HEK293 (cell line): ENCODE measurements around the gene LSP1.

Experiments
- CTCF ChIA-PET: fragments of 350-600 bp; formaldehyde crosslinking; extraction: SDS; loops from one replicate; lab custom pipeline; 2021; ENCODE audit warnings: antibody characterized with exemption; lab: Yijun Ruan, JAX
- POLR2A ChIA-PET: fragments of 300-600 bp; formaldehyde crosslinking; extraction: SDS; loops from one replicate; lab custom pipeline; 2020; ENCODE audit warnings: antibody characterized with exemption, inconsistent platforms; lab: Yijun Ruan, JAX
- H3K27ac ChIP-seq: fragments of 200-500 bp; sonication (Bioruptor generic); 2 replicates; pipeline ENCODE4 v1.5.1; 2014; ENCODE audit warnings: low read depth, low read length, control low read depth, inconsistent platforms; ENCODE audit errors: extremely low read depth
- H3K36me3 ChIP-seq, 2 experiments: fragments of 200-500 bp in 1 of 2; sonication (Bioruptor generic) in 1 of 2; 1 replicate in 1 of 2; 2 replicates in 1 of 2; pipeline ENCODE4 v1.5.1; 2014 to 2017; ENCODE audit warnings: inconsistent platforms in 2 of 2, low read length in 2 of 2; ENCODE audit not compliant: control insufficient read depth in 2 of 2, insufficient read depth in 1 of 2
- H3K4me1 ChIP-seq: fragments of 200-500 bp; sonication (Bioruptor generic); 2 replicates; pipeline ENCODE4 v1.5.1; 2014; ENCODE audit warnings: mild to moderate bottlenecking, low read length, inconsistent platforms; ENCODE audit not compliant: control insufficient read depth, insufficient read depth
- H3K4me3 ChIP-seq: 2 replicates; pipeline ENCODE4 v1.5.1; 2011; ENCODE audit warnings: low read depth, mild to moderate bottlenecking, control low read depth, low read length, moderate library complexity
- H3K9me3 ChIP-seq: fragments of 200-500 bp; sonication (Bioruptor generic); 2 replicates; pipeline ENCODE4 v1.5.1; 2014; ENCODE audit warnings: low read depth, low read length, inconsistent platforms; ENCODE audit not compliant: control insufficient read depth, insufficient read depth
- BCL11A ChIP-seq: fragments of 450-650 bp; formaldehyde crosslinking; IDR thresholded peaks from 2 replicates; pipeline ENCODE4 v1.5.1; 2016; ENCODE audit warnings: low read depth, missing biosample characterization, missing genetic modification characterization
- BCL11B ChIP-seq: fragments of 450-650 bp; formaldehyde crosslinking; IDR thresholded peaks from 2 replicates; pipeline ENCODE4 v1.5.1; 2016; ENCODE audit warnings: low read depth, missing biosample characterization, missing genetic modification characterization
- BCL6B ChIP-seq: fragments of 450-650 bp; formaldehyde crosslinking; IDR thresholded peaks from 2 replicates; pipeline ENCODE4 v1.5.1; 2017; ENCODE audit warnings: missing biosample characterization, missing genetic modification characterization
- GLIS2 ChIP-seq: fragments of 450-650 bp; formaldehyde crosslinking; IDR thresholded peaks from 2 replicates; pipeline ENCODE4 v1.5.1; 2016; ENCODE audit warnings: missing biosample characterization, missing genetic modification characterization
- MEIS1 ChIP-seq: sonication (generic); formaldehyde crosslinking; IDR thresholded peaks from 2 replicates; pipeline ENCODE4 v1.8.1; 2022; ENCODE audit warnings: missing genetic modification reagents, mild to moderate bottlenecking, borderline replicate concordance
- OSR2 ChIP-seq: fragments of 450-650 bp; formaldehyde crosslinking; IDR thresholded peaks from 2 replicates; pipeline ENCODE4 v1.5.1; 2016; ENCODE audit warnings: missing biosample characterization, missing genetic modification characterization
- PRDM1 ChIP-seq: fragments of 450-650 bp; formaldehyde crosslinking; IDR thresholded peaks from 2 replicates; pipeline ENCODE4; 2016; ENCODE audit warnings: missing biosample characterization, missing genetic modification characterization
- TCF7L2 ChIP-seq: IDR thresholded peaks from 2 replicates; pipeline ENCODE4 v1.6.1; 2011; ENCODE audit warnings: low read depth, mild to moderate bottlenecking, inconsistent platforms, low read length, moderate library complexity, borderline replicate concordance
- TSHZ1 ChIP-seq: fragments of 450-650 bp; formaldehyde crosslinking; IDR thresholded peaks from 2 replicates; pipeline ENCODE4 v1.5.1; 2016; ENCODE audit warnings: missing biosample characterization, missing genetic modification characterization, borderline replicate concordance
- YY2 ChIP-seq: fragments of 450-650 bp; formaldehyde crosslinking; IDR thresholded peaks from 2 replicates; pipeline ENCODE4 v1.5.1; 2016; ENCODE audit warnings: missing biosample characterization, missing genetic modification characterization
- ZBTB7A ChIP-seq: fragments of 450-650 bp; formaldehyde crosslinking; IDR thresholded peaks from 2 replicates; pipeline ENCODE4 v1.5.1; 2016; ENCODE audit warnings: low read depth, missing biosample characterization, missing genetic modification characterization
- ZFP41 ChIP-seq: fragments of 450-650 bp; formaldehyde crosslinking; IDR thresholded peaks from 2 replicates; pipeline ENCODE4 v1.5.1; 2016; ENCODE audit warnings: missing biosample characterization, missing genetic modification characterization, borderline replicate concordance
- ZNF175 ChIP-seq: fragments of 450-650 bp; formaldehyde crosslinking; IDR thresholded peaks from 2 replicates; pipeline ENCODE4 v1.5.1; 2016; ENCODE audit warnings: missing biosample characterization, missing genetic modification characterization
- ZNF19 ChIP-seq: fragments of 450-650 bp; formaldehyde crosslinking; IDR thresholded peaks from 2 replicates; pipeline ENCODE4; 2016; ENCODE audit warnings: missing biosample characterization, missing genetic modification characterization, low read depth
- ZNF23 ChIP-seq: fragments of 450-650 bp; formaldehyde crosslinking; IDR thresholded peaks from 2 replicates; pipeline ENCODE4 v1.5.1; 2016; ENCODE audit warnings: missing biosample characterization, missing genetic modification characterization, borderline replicate concordance
- ZNF239 ChIP-seq: fragments of 450-650 bp; formaldehyde crosslinking; IDR thresholded peaks from 2 replicates; pipeline ENCODE4 v1.5.1; 2016; ENCODE audit warnings: missing biosample characterization, missing genetic modification characterization
- ZNF24 ChIP-seq: fragments of 450-650 bp; formaldehyde crosslinking; IDR thresholded peaks from 2 replicates; pipeline ENCODE4 v1.5.1; 2016; ENCODE audit warnings: missing biosample characterization, missing genetic modification characterization
- ZNF280D ChIP-seq: fragments of 450-650 bp; formaldehyde crosslinking; IDR thresholded peaks from 2 replicates; pipeline ENCODE4 v1.5.1; 2016; ENCODE audit warnings: missing biosample characterization, missing genetic modification characterization
- ZNF488 ChIP-seq: fragments of 450-650 bp; formaldehyde crosslinking; IDR thresholded peaks from 2 replicates; pipeline ENCODE4 v1.5.1; 2016; ENCODE audit warnings: missing biosample characterization, missing genetic modification characterization
- ZNF555 ChIP-seq: fragments of 450-650 bp; formaldehyde crosslinking; conservative IDR thresholded peaks from 2 replicates; pipeline ENCODE4 v1.5.1; 2017; ENCODE audit warnings: missing biosample characterization, mild to moderate bottlenecking, missing genetic modification characterization, inconsistent platforms
- ZNF664 ChIP-seq: fragments of 450-650 bp; formaldehyde crosslinking; IDR thresholded peaks from 2 replicates; pipeline ENCODE4 v1.5.1; 2016; ENCODE audit warnings: missing biosample characterization, missing genetic modification characterization
- ZNF670 ChIP-seq: fragments of 450-650 bp; formaldehyde crosslinking; IDR thresholded peaks from 2 replicates; pipeline ENCODE4 v1.5.1; 2016; ENCODE audit warnings: missing biosample characterization, missing genetic modification characterization, low read depth
- ZNF776 ChIP-seq: fragments of 450-650 bp; formaldehyde crosslinking; IDR thresholded peaks from 2 replicates; pipeline ENCODE4 v1.5.0; 2017; ENCODE audit warnings: missing biosample characterization, missing genetic modification characterization, borderline replicate concordance
- ZSCAN5A ChIP-seq: fragments of 450-650 bp; formaldehyde crosslinking; IDR thresholded peaks from 2 replicates; pipeline ENCODE4 v1.5.1; 2016; ENCODE audit warnings: missing biosample characterization, missing genetic modification characterization

LSP1 gene

GRCh38 chr11:1890856-1891830 lies 38.3 kb downstream of the LSP1 start:
- Histone ChIP-seq H3K36me3 (no peaks in the 10 kb centered on the region), H3K4me3 (no peak overlapping the region), H3K4me1 (no peaks in the 10 kb centered on the region), H3K27ac (no peak overlapping the region), H3K9me3 (no peaks in the 10 kb centered on the region)
- TF ChIP-seq ZNF488 (tag by site-specific recombination): no peak
- TF ChIP-seq BCL11B (tag by site-specific recombination): no peak
- TF ChIP-seq ZNF664: no peak
- no peak for TF ChIP-seq ZBTB7A (tag by site-specific recombination)
- no peak for TF ChIP-seq ZNF24 (tag by site-specific recombination)
- no peak for TF ChIP-seq ZNF555
- no peak for TF ChIP-seq MEIS1
- TF ChIP-seq ZNF19: no peak
- TF ChIP-seq PRDM1 (tag by site-specific recombination): no peak
- TF ChIP-seq OSR2 (tag by site-specific recombination): no peak
- TF ChIP-seq ZNF23 (tag by site-specific recombination): no peak
- no peak for TF ChIP-seq ZFP41 (tag by site-specific recombination)
- no peak for TF ChIP-seq BCL11A (tag by site-specific recombination)
- no peak for TF ChIP-seq ZNF239
- no peak for TF ChIP-seq ZNF280D (tag by site-specific recombination)
- TF ChIP-seq BCL6B (tag by site-specific recombination): no peak
- TF ChIP-seq ZNF175 (tag by site-specific recombination): no peak
- POLR2A ChIA-PET: interaction anchor here (0.9 kb wide), 1 partner anchor 29 kb away, joined by 3 read pairs; the partner anchor contains the start of gene TNNT3
- CTCF ChIA-PET: interaction anchor here (0.8 to 2.1 kb wide), 3 partner anchors 9 to 15 kb away, joined by 4 to 7 read pairs (median 5); no protein-coding TSS in a partner anchor

GRCh38 chr11:1891831-1892115 lies 38.9 kb downstream of the LSP1 start, which contains the start of gene PRR33:
TSS of gene PRR33 (minus strand) at chr11:1891895. CDS start at chr11:1890584, 1,311 bp downstream.
- POLR2A ChIA-PET: interaction anchor here (0.9 kb wide), 1 partner anchor 28 kb away, joined by 3 read pairs; the partner anchor contains the start of gene TNNT3
- Histone ChIP-seq H3K4me1 (no peaks in the 10 kb centered on the region), H3K9me3 (no peaks in the 10 kb centered on the region), H3K4me3 (no peak within 1 kb of the TSS), H3K36me3 (no peaks in the 10 kb centered on the region), H3K27ac (no peak within 1 kb of the TSS)
- CTCF ChIA-PET: interaction anchor here (0.8 to 2.1 kb wide), 4 partner anchors 9 to 197 kb away, joined by 3 to 7 read pairs (median 4); no protein-coding TSS in a partner anchor
- TF ChIP-seq TCF7L2: no peak
- no peak for TF ChIP-seq ZSCAN5A
- TF ChIP-seq GLIS2 (tag by site-specific recombination): no peak
- TF ChIP-seq ZNF776 (tag by site-specific recombination): no peak
- no peak for TF ChIP-seq TSHZ1 (tag by site-specific recombination)
- no peak for TF ChIP-seq YY2 (tag by site-specific recombination)
- no peak for TF ChIP-seq ZNF670 (tag by site-specific recombination)
